Right atrium auricular region (tissue), 2 donors: ENCODE data around the gene KCTD16. TPM values are rescaled to one million over a fixed set of nuclear protein-coding genes. Genes with fewer than 3 reads are reported as not detected.

Source experiments
- DNase-seq: peaks from one replicate; pipeline ENCODE4 v3.0.0-alpha.2; 2019; ENCODE audit warnings: low spot score
- H3K27ac ChIP-seq, 2 donors: fragments of 200-600 bp; sonication (generic); 1 replicate in 1 of 2; 2 replicates in 1 of 2; pipeline ENCODE4 v1.5.1; 2016 to 2019
- H3K27me3 ChIP-seq, 2 donors: fragments of 200-600 bp; sonication (generic); one replicate each; pipeline versions ENCODE4 v1.5.1 to v1.6.0; 2017 to 2019
- H3K36me3 ChIP-seq: fragments of 200-600 bp; sonication (generic); one replicate; pipeline ENCODE4 v1.5.1; 2016
- H3K4me1 ChIP-seq, 2 donors: fragments of 200-600 bp; sonication (generic); one replicate each; pipeline versions ENCODE4 v1.5.1 to v1.6.0; 2017 to 2019
- H3K4me3 ChIP-seq, 2 donors: fragments of 200-600 bp; sonication (generic); 1 replicate in 1 of 2; 2 replicates in 1 of 2; pipeline ENCODE4 v1.5.1; 2017 to 2019; ENCODE audit warnings: mild to moderate bottlenecking in 1 of 2, moderate library complexity in 1 of 2
- H3K9me3 ChIP-seq, 2 donors: fragments of 200-600 bp; sonication (generic); one replicate each; pipeline ENCODE4 v1.5.1; 2019
- CTCF ChIP-seq, 2 donors: fragments of 200-600 bp; sonication (generic); IDR thresholded peaks; one replicate each; pipeline ENCODE4 v1.5.1; 2019; ENCODE audit warnings: antibody characterized with exemption in 2 of 2
- total RNA-seq, 2 donors: library from RNA; depleted of rRNA; stranded (reverse); fragments of >200 nt; gene quantifications; one replicate each; pipeline ENCODE4 v1.1.0, GENCODE V29; 2016

The KCTD16 gene
- under 1 TPM; 0.04 to 0.28 TPM for total RNA-seq

DNA sequence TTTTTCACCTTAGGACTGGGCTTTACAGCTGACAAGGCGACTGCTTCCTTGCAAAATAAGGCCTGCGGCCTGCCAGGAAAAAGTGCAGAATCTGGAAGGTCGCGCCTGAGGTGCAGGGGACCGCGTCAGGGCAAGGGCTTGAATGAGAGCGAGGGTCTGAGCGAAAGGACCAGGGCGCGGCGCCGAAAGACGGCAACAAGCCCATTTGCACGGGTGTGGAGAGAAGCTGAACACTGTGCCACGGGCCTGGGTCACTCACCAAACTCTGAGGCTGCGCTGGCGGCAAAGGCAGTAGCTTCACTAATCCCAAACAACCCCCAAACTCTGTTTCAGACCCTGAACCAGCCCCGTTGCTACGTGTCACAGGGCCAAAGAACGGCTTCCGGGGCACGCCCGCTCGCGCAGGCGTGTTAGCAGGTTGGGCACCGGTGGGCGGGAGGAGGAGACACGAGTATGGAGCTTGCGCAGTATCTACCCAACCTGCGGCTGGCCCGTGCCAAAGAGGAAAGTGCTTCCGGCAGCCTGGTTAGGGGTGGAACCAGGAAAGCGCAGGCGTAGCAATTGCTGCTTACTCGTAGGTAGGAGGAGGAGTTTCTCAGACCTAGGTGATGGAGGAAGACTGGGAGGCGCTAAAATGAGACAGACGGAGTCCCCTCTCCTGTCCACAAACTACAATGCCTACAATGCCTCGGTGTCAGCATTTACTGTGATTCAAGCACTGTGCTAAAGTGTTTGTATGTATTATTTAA, at the start of gene KCTD16, which contains the start of gene YIPF5:
KCTD16 (plus strand) TSS at position 598 of the 749 bp plus-strand sequence.
YIPF5 (minus strand) TSS at position 384 of the 749 bp plus-strand sequence. CDS start 704 bp downstream, outside the sequence.
- peak within 1 kb of the TSS; percentile 76 to 79 for H3K4me3 ChIP-seq
- DNase-seq = peak; percentile 94
- no peaks in the 10 kb centered on the region for H3K9me3 ChIP-seq
- peaks cover 6% of the 10 kb centered on the region for H3K36me3 ChIP-seq
- H3K4me1 ChIP-seq = peaks cover 0 to 21% of the 10 kb centered on the region in 2 donors
- H3K27ac ChIP-seq = peak within 1 kb of the TSS; percentile 79 to 81
- no peaks in the 10 kb centered on the region for H3K27me3 ChIP-seq
- TF ChIP-seq CTCF (IDR thresholded peaks at IDR 0.05) = no peak

DNA sequence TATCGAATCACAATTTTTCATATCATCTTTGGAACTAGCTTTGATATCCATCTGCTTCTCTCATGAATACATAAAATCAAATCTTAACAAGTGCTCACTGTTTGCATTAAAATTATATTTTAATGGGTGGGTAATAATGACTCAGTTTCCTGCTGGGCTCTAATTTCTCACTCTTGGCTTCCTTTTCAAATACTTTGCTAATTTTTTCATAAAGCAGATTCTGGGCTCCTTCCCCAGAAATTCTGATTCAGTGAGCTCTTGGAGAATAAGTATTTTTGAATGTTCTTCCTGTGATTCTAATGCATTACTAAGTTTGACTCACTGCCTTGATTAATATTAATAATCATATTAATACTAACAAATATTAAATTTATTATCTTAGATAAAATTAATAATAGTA, 49.1 kb upstream of the KCTD16 start:
- TF ChIP-seq CTCF (IDR thresholded peaks at IDR 0.05) = no peak
- no peak for DNase-seq

DNA sequence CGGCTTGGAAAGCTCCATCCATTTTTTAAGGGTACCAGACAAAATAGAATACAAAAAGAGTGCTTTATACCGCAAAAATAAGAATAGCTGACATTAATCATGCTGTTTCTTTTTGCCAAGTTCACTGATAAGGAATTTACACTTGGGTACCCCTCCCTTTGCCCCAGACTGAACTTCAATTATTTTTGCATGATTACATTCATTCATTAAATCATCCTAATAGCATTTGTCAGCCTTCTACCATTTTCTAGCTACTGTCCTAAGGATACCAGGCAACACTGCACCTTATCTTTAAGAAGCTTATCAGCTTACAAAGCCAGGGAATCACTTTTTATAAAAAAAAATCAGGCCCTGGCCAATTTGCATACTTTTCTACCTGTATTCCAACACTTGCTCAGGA, 48.6 kb upstream of the KCTD16 start:
- Histone ChIP-seq H3K27ac (no peak overlapping the region), H3K9me3 (peaks cover 0 to 5% of the 10 kb centered on the region in 2 donors), H3K4me3 (no peak overlapping the region), H3K4me1 (no peaks in the 10 kb centered on the region), H3K36me3 (no peaks in the 10 kb centered on the region), H3K27me3 (no peaks in the 10 kb centered on the region)
- TF ChIP-seq CTCF (IDR thresholded peaks at IDR 0.05) = no peak
- DNase-seq = no peak

More for the DNA sequence above, 49.1 kb upstream of the KCTD16 start:
- no peaks in the 10 kb centered on the region for H3K36me3 ChIP-seq
- no peaks in the 10 kb centered on the region for H3K27me3 ChIP-seq
- peaks cover 0 to 5% of the 10 kb centered on the region in 2 donors for H3K9me3 ChIP-seq
- no peak overlapping the region for H3K4me3 ChIP-seq
- H3K4me1 ChIP-seq = no peaks in the 10 kb centered on the region
- H3K27ac ChIP-seq = no peak overlapping the region

- Histone ChIP-seq H3K27ac (no peak overlapping the region), H3K27me3 (no peaks in the 10 kb centered on the region), H3K4me3 (no peak overlapping the region), H3K9me3 (peaks cover 0 to 5% of the 10 kb centered on the region in 2 donors), H3K4me1 (no peaks in the 10 kb centered on the region), H3K36me3 (no peaks in the 10 kb centered on the region)
- no peak for TF ChIP-seq CTCF (IDR thresholded peaks at IDR 0.05)
- DNase-seq = no peak
Measured at GRCh38 chr5:144122641-144123040, 48.0 kb upstream of the KCTD16 start.

- Histone ChIP-seq H3K27me3 (no peaks in the 10 kb centered on the region), H3K4me3 (no peak overlapping the region), H3K27ac (no peak overlapping the region), H3K9me3 (no peaks in the 10 kb centered on the region), H3K36me3 (no peaks in the 10 kb centered on the region), H3K4me1 (no peaks in the 10 kb centered on the region)
- no peak for TF ChIP-seq CTCF (IDR thresholded peaks at IDR 0.05)
- no peak for DNase-seq
Measured at GRCh38 chr5:144125163-144125726, 45.4 kb upstream of the KCTD16 start.
